ENCODE results near the gene RPS5. TPM values are rescaled to one million over a fixed set of nuclear protein-coding genes. Genes with fewer than 3 reads are reported as not detected.
"Not testable (repeated sequence)": the region's sequence is repeated elsewhere in the genome, so short reads cannot be mapped to it uniquely, and the experiment has no call there.

The RPS5 gene
- total RNA-seq, 4 donors from 2014 or later, result 1,253 to 2,519 (median 2,306) TPM

GRCh38 chr19:58399903-58400302 is 12.8 kb downstream of the RPS5 start:
- peak in 1 of 2 donors; percentile 65 for DNase-seq (ENCODE audit: low spot score in 2 of 2)
- Histone ChIP-seq H3K4me1 (peaks cover 39% of the 10 kb centered on the region), H3K27me3 (peaks cover 18% of the 10 kb centered on the region), H3K4me3 (no peak overlapping the region), H3K9me3 (no peaks in the 10 kb centered on the region), H3K27ac (no peak overlapping the region), H3K36me3 (peaks cover under 1% of the 10 kb centered on the region)
- TF ChIP-seq CTCF (IDR thresholded peaks at IDR 0.05), result no peak
- TF ChIP-seq POLR2AphosphoS5 (IDR thresholded peaks at IDR 0.05), result no peak
- TF ChIP-seq EP300 (IDR thresholded peaks at IDR 0.05), result no peak
- no peak for TF ChIP-seq POLR2A (IDR thresholded peaks at IDR 0.05)
- WGBS, result 73% methylated on average over 2 of the region's 3 CpGs

- Histone ChIP-seq H3K27ac (no peak overlapping the region), H3K4me3 (peak overlapping the region; percentile 69), H3K36me3 (no peaks in the 10 kb centered on the region), H3K4me1 (peaks cover 34% of the 10 kb centered on the region), H3K27me3 (peaks cover 18% of the 10 kb centered on the region), H3K9me3 (no peaks in the 10 kb centered on the region)
- 51% methylated on average over 18 of the region's 18 CpGs for WGBS
- no peak for DNase-seq (ENCODE audit: low spot score in 2 of 2)
- no peak for TF ChIP-seq CTCF (IDR thresholded peaks at IDR 0.05)
- no peak for TF ChIP-seq EP300 (IDR thresholded peaks at IDR 0.05)
Measured at GRCh38 chr19:58400316-58400915, 13.3 kb downstream of the RPS5 start.

- no peak for TF ChIP-seq EP300 (IDR thresholded peaks at IDR 0.05)
- peak in 1 of 2 donors; percentile 51 for TF ChIP-seq POLR2A (IDR thresholded peaks at IDR 0.05)
- TF ChIP-seq CTCF (IDR thresholded peaks at IDR 0.05), result no peak
- peak in 2 of 3 donors; percentile 24 to 91 for TF ChIP-seq POLR2AphosphoS5 (IDR thresholded peaks at IDR 0.05)
- WGBS, result 5% methylated on average over 41 of the region's 80 CpGs
- Histone ChIP-seq H3K9me3 (no peaks in the 10 kb centered on the region), H3K27me3 (peaks cover 13% of the 10 kb centered on the region), H3K4me1 (peaks cover 27% of the 10 kb centered on the region), H3K36me3 (no peaks in the 10 kb centered on the region), H3K4me3 (peak overlapping the region; percentile 69), H3K27ac (peak overlapping the region; percentile 65)
- DNase-seq (ENCODE audit: low spot score in 2 of 2), result peak; percentile 100
Measured at GRCh38 chr19:58400916-58401839, 14.1 kb downstream of the RPS5 start.

- Histone ChIP-seq H3K4me1 (peaks cover 24% of the 10 kb centered on the region), H3K27me3 (peaks cover 8% of the 10 kb centered on the region), H3K4me3 (peak overlapping the region; percentile 69), H3K27ac (peak overlapping the region; percentile 65), H3K36me3 (no peaks in the 10 kb centered on the region), H3K9me3 (no peaks in the 10 kb centered on the region)
- WGBS, result 16% methylated on average over 19 of the region's 23 CpGs
- DNase-seq (ENCODE audit: low spot score in 2 of 2), result no peak
- TF ChIP-seq CTCF (IDR thresholded peaks at IDR 0.05) (no peak), POLR2A (IDR thresholded peaks at IDR 0.05) (no peak), POLR2AphosphoS5 (IDR thresholded peaks at IDR 0.05) (no peak), EP300 (IDR thresholded peaks at IDR 0.05) (no peak)
Measured at GRCh38 chr19:58401840-58402421, 14.9 kb downstream of the RPS5 start.

GRCh38 chr19:58403920-58404478 is 16.9 kb downstream of the RPS5 start:
- WGBS, result 69% methylated on average over 5 of the region's 5 CpGs
- not testable (repeated sequence) for H3K9me3 ChIP-seq; H3K27me3 ChIP-seq; H3K4me3 ChIP-seq; H3K36me3 ChIP-seq; H3K27ac ChIP-seq; DNase-seq (ENCODE audit: low spot score in 2 of 2)
- peaks cover 37% of the 10 kb centered on the region for H3K4me1 ChIP-seq

Measured in suprapubic skin (tissue), 4 donors.